ENCODE measurements around the gene GP1BA.

DNA sequence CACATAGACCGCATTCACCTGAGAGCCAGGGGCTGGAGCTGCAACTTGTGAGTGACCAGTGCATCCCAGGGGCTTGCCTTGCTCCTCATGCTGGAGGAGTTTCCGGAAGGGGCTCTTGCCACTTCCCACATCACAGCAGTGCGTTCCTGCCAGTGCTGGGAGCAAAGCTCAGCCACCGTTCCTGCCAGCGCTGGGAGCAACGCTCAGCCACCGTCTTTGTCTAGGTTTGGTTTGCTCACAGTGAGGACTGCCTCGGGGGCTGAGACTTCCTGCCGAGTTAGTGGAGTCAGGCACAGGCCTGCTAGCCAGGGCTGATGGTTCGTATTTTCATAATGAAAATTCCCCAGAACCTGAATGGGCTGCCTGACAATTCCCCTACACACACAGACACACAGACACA lies 23.8 kb upstream of the GP1BA start:
- no peak for TF ChIP-seq ZNF274 (IDR thresholded peaks at IDR 0.05; ENCODE audit: low read depth, low read length)
- no peak for TF ChIP-seq YY1 (IDR thresholded peaks at IDR 0.05; ENCODE audit: insufficient read depth, insufficient read length)
- TF ChIP-seq SUZ12 (IDR thresholded peaks at IDR 0.05; ENCODE audit: extremely low read depth, insufficient read depth, insufficient read length): no peak

All from NT2/D1 (cell line).